ENCODE measurements around the gene NDST1. TPM values are rescaled to one million over a fixed set of nuclear protein-coding genes. Genes with fewer than 3 reads are reported as not detected.

Gene NDST1
- total RNA-seq, 4 donors from 2014 or later: 10.9 to 86.0 (median 42.5) TPM

- no peak overlapping the region for H3K4me3 ChIP-seq
- H3K9me3 ChIP-seq: no peaks in the 10 kb centered on the region
- no peaks in the 10 kb centered on the region for H3K27me3 ChIP-seq
- no peak overlapping the region for H3K27ac ChIP-seq
- TF ChIP-seq POLR2A (IDR thresholded peaks at IDR 0.05): no peak
- no peak for TF ChIP-seq CTCF (IDR thresholded peaks at IDR 0.05)
- no peaks in the 10 kb centered on the region for H3K36me3 ChIP-seq
- H3K4me1 ChIP-seq: no peaks in the 10 kb centered on the region
- DNase-seq: no peak
- intact Hi-C loops (cut with DNase I; ENCODE audit: low total_unique reads): no loop called here
Observed at GRCh38 chr5:150532996-150533395, 25.1 kb downstream of the NDST1 start.

GRCh38 chr5:150534811-150535210, 26.9 kb downstream of the NDST1 start:
- no peaks in the 10 kb centered on the region for H3K36me3 ChIP-seq
- no peak for TF ChIP-seq POLR2A (IDR thresholded peaks at IDR 0.05)
- no peak for TF ChIP-seq CTCF (IDR thresholded peaks at IDR 0.05)
- no peak for DNase-seq
- no peak overlapping the region for H3K27ac ChIP-seq
- H3K4me1 ChIP-seq: no peaks in the 10 kb centered on the region
- intact Hi-C loops (cut with DNase I; ENCODE audit: low total_unique reads): no loop called here
- H3K27me3 ChIP-seq: no peaks in the 10 kb centered on the region
- H3K9me3 ChIP-seq: no peaks in the 10 kb centered on the region
- H3K4me3 ChIP-seq: no peak overlapping the region

GRCh38 chr5:150535611-150536010, 27.7 kb downstream of the NDST1 start:
- no peaks in the 10 kb centered on the region for H3K36me3 ChIP-seq
- no peaks in the 10 kb centered on the region for H3K4me1 ChIP-seq
- H3K27me3 ChIP-seq: no peaks in the 10 kb centered on the region
- intact Hi-C loops (cut with DNase I; ENCODE audit: low total_unique reads): no loop called here
- TF ChIP-seq POLR2A (IDR thresholded peaks at IDR 0.05) (no peak), CTCF (IDR thresholded peaks at IDR 0.05) (no peak)
- H3K4me3 ChIP-seq: no peak overlapping the region
- no peak for DNase-seq
- H3K27ac ChIP-seq: no peak overlapping the region
- H3K9me3 ChIP-seq: no peaks in the 10 kb centered on the region

GRCh38 chr5:150538007-150538917, 30.3 kb downstream of the NDST1 start:
- Histone ChIP-seq H3K4me1 (no peaks in the 10 kb centered on the region), H3K36me3 (no peaks in the 10 kb centered on the region), H3K27ac (no peak overlapping the region), H3K27me3 (no peaks in the 10 kb centered on the region), H3K9me3 (no peaks in the 10 kb centered on the region), H3K4me3 (no peak overlapping the region)
- no peak for TF ChIP-seq POLR2A (IDR thresholded peaks at IDR 0.05)
- no peak for TF ChIP-seq CTCF (IDR thresholded peaks at IDR 0.05)
- intact Hi-C loops (cut with DNase I; ENCODE audit: low total_unique reads): no loop called here
- no peak for DNase-seq

GRCh38 chr5:150539206-150539605, 31.3 kb downstream of the NDST1 start:
- Histone ChIP-seq H3K36me3 (no peaks in the 10 kb centered on the region), H3K9me3 (no peaks in the 10 kb centered on the region)
- intact Hi-C loops (cut with DNase I; ENCODE audit: low total_unique reads): no loop called here

More at GRCh38 chr5:150539206-150539605, 31.3 kb downstream of the NDST1 start:
- no peak overlapping the region for H3K4me3 ChIP-seq
- no peak overlapping the region for H3K27ac ChIP-seq
- H3K4me1 ChIP-seq: no peaks in the 10 kb centered on the region
- H3K27me3 ChIP-seq: no peaks in the 10 kb centered on the region
- DNase-seq: no peak
- TF ChIP-seq POLR2A (IDR thresholded peaks at IDR 0.05) (no peak), CTCF (IDR thresholded peaks at IDR 0.05) (no peak)
